NT2/D1 (cell line): ENCODE results near the gene ATL3.

ENCODE experiments used
- SUZ12 ChIP-seq: IDR thresholded peaks from 2 replicates; pipeline ENCODE4 v1.6.1; 2011; ENCODE audit not compliant: insufficient read length, insufficient read depth; ENCODE audit errors: extremely low read depth
- YY1 ChIP-seq: IDR thresholded peaks from 2 replicates; pipeline ENCODE4 v1.6.1; 2011; ENCODE audit not compliant: insufficient read length, insufficient read depth

DNA sequence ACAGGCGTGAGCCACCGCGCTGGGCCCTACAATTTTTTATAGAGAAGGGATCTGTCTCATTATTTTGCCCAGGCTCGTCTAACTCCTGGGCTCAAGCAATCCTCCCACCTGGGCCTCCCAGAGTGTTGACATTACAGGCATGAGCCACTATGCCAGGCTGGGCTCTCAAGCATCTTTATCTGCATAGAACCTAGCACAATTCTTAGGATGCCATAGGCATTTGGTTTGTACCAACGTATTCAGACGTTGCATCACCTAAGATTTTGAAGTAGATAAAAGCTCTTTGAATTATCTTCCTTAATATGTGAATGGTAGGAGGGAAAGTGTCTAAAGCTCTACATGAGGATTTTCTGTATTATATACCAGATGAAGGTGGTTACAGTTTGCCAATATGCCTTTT, 40.7 kb upstream of the ATL3 start:
- TF ChIP-seq SUZ12 (no peak), YY1 (no peak)
